Keratinocyte (primary cell): ENCODE measurements around the gene ROR2. TPM values are rescaled to one million over a fixed set of nuclear protein-coding genes. Genes with fewer than 3 reads are reported as not detected.

Experiments used
- DNase-seq: peaks from one replicate; pipeline ENCODE4 v3.0.0-alpha.2; 2011; ENCODE audit warnings: low read depth, missing footprints, low spot score
- FAIRE-seq: peaks from 2 replicates; lab custom pipeline; 2011; peaks lifted over from hg19 to GRCh38; lab: Jason Lieb, UNC
- H2AFZ ChIP-seq: 2 replicates; pipeline ENCODE4 v1.6.0; 2012; ENCODE audit warnings: low read length, control low read depth, inconsistent platforms; ENCODE audit not compliant: control insufficient read depth
- H3K27ac ChIP-seq: 2 replicates; pipeline ENCODE4 v1.5.1; 2011; ENCODE audit warnings: low read length; ENCODE audit not compliant: control insufficient read depth, insufficient read depth
- H3K27me3 ChIP-seq: 3 replicates; pipeline ENCODE4 v1.6.0; 2011; ENCODE audit warnings: low read length; ENCODE audit not compliant: control insufficient read depth, insufficient read depth; ENCODE audit errors: extremely low read depth
- H3K36me3 ChIP-seq, 2 experiments: 2 replicates in 1 of 2; 3 replicates in 1 of 2; pipeline ENCODE4 v1.5.1; 2011; ENCODE audit warnings: low read length in 2 of 2, mild to moderate bottlenecking in 1 of 2; ENCODE audit not compliant: control insufficient read depth in 2 of 2, insufficient read depth in 2 of 2; ENCODE audit errors: extremely low read depth in 1 of 2
- H3K4me1 ChIP-seq: 3 replicates; pipeline ENCODE4 v1.5.1; 2011; ENCODE audit warnings: low read length; ENCODE audit not compliant: control insufficient read depth, insufficient read depth; ENCODE audit errors: extremely low read depth
- H3K4me2 ChIP-seq: 3 replicates; pipeline ENCODE4 v1.6.0; 2011; ENCODE audit warnings: low read depth, low read length; ENCODE audit not compliant: control insufficient read depth, insufficient read depth; ENCODE audit errors: extremely low read depth
- H3K4me3 ChIP-seq, 3 experiments: fragments of 200-600 bp in 1 of 3; sonication (generic) in 1 of 3; 2 replicates in 2 of 3; 3 replicates in 1 of 3; pipeline ENCODE4 v1.5.1; 2011 to 2016; ENCODE audit warnings: low read length in 3 of 3, mild to moderate bottlenecking in 3 of 3, control low read depth in 2 of 3, inconsistent platforms in 1 of 3, low read depth in 1 of 3, mixed read lengths in 1 of 3, mixed run types in 1 of 3, moderate library complexity in 1 of 3; ENCODE audit not compliant: control insufficient read depth in 2 of 3, insufficient read depth in 2 of 3; ENCODE audit errors: extremely low read depth in 1 of 3
- H3K79me2 ChIP-seq: 2 replicates; pipeline ENCODE4 v1.6.0; 2012; ENCODE audit warnings: low read length; ENCODE audit not compliant: control insufficient read depth, insufficient read depth
- H3K9ac ChIP-seq: 3 replicates; pipeline ENCODE4 v1.6.0; 2011; ENCODE audit warnings: low read length; ENCODE audit not compliant: control insufficient read depth, insufficient read depth; ENCODE audit errors: extremely low read depth
- H3K9me1 ChIP-seq: 3 replicates; pipeline ENCODE4 v1.6.0; 2011; ENCODE audit warnings: low read length; ENCODE audit not compliant: control insufficient read depth, insufficient read depth; ENCODE audit errors: extremely low read depth
- H3K9me3 ChIP-seq: 2 replicates; pipeline ENCODE4 v1.5.1; 2012; ENCODE audit warnings: low read depth, low read length; ENCODE audit not compliant: control insufficient read depth
- H4K20me1 ChIP-seq: 3 replicates; pipeline ENCODE4 v1.6.0; 2011; ENCODE audit warnings: low read length; ENCODE audit not compliant: control insufficient read depth, insufficient read depth; ENCODE audit errors: extremely low read depth
- EZH2 ChIP-seq: IDR thresholded peaks from one replicate; pipeline ENCODE4 v1.6.1; 2012; ENCODE audit warnings: inconsistent platforms, mild to moderate bottlenecking, low read length, moderate library complexity
- dilution Hi-C: fragments of 300-500 bp; cut with MboI; formaldehyde crosslinking; loops from one replicate; pipeline ENCODE4 v1.7.0; 2020; ENCODE audit warnings: low sequenced_read_pairs; ENCODE audit not compliant: extremely low pct_ligation_motif_present
- polyA plus RNA-seq, 5 experiments: library from polyadenylated mRNA; depleted of rRNA in 3 of 5; stranded (reverse) in 3 of 5; stranded (forward) in 1 of 5; unstranded in 1 of 5; fragments of >200 nt; gene quantifications; 1 replicate in 1 of 5; 2 replicates in 3 of 5; 3 replicates in 1 of 5; pipeline versions ENCODE4 v1.2.1 to v1.2.3, GENCODE V29; 2011 to 2012; ENCODE audit warnings: missing spikeins in 2 of 5, low read depth in 1 of 5, low replicate concordance in 1 of 5
- TF ChIP-seq, protein P1 (sequence below), 3 experiments: IDR thresholded peaks in 1 of 3; conservative IDR thresholded peaks in 1 of 3; optimal IDR thresholded peaks in 1 of 3; 2 replicates in 2 of 3; 3 replicates in 1 of 3; pipeline versions ENCODE3 to v1.5.1; 2011; ENCODE audit warnings: low read length in 3 of 3, mild to moderate bottlenecking in 3 of 3, moderate library complexity in 2 of 3, control low read depth in 1 of 3, inconsistent platforms in 1 of 3; ENCODE audit not compliant: insufficient read depth in 2 of 3; ENCODE audit errors: extremely low read depth in 1 of 3

The ROR2 gene
- polyA plus RNA-seq, 1 donor (not counting 4 experiments of a cell fraction or from before 2014, with no cell fraction given) = 0.22 TPM

DNA sequence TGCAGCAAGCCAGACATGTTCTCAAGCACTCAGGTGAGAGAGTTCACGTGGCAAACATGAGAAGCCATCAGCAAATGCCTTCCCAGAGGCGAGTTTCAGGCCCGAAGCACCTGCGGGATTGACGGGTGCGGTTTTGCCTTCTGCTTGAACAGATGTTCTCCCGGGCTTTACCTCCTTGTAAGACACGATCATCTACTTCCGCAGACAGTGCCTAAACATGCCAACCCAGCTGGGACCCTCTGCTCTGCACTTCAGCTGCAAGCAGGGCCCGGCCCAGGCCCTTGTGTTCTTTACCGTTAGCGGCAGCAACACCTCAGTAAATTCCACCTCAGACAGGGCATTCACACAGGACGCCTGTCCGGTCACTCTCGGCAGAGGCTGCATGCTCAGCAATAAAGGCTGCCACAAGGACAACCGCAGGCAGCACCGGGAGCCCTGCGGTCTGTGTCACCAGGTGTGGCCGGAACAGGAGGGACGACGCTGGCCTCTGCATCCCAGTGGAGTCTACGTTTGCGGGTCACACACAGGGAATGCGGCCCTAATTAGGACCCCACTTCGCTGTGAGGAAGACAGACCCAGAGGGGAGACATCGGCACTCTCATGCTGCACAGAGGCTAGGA lies 139.6 kb downstream of the ROR2 start:
- H3K4me1 ChIP-seq = peaks cover 10% of the 10 kb centered on the region
- H3K27ac ChIP-seq = no peak overlapping the region
- no peaks in the 10 kb centered on the region for H3K9me3 ChIP-seq
- H3K4me2 ChIP-seq = no peak overlapping the region
- no peaks in the 10 kb centered on the region for H3K27me3 ChIP-seq
- H4K20me1 ChIP-seq = no peaks in the 10 kb centered on the region
- H3K4me3 ChIP-seq = no peak overlapping the region
- DNase-seq (no peak), FAIRE-seq (no peak)
- no peak overlapping the region for H2AFZ ChIP-seq
- dilution Hi-C loops = no loop called here
- TF ChIP-seq, protein P1, sequence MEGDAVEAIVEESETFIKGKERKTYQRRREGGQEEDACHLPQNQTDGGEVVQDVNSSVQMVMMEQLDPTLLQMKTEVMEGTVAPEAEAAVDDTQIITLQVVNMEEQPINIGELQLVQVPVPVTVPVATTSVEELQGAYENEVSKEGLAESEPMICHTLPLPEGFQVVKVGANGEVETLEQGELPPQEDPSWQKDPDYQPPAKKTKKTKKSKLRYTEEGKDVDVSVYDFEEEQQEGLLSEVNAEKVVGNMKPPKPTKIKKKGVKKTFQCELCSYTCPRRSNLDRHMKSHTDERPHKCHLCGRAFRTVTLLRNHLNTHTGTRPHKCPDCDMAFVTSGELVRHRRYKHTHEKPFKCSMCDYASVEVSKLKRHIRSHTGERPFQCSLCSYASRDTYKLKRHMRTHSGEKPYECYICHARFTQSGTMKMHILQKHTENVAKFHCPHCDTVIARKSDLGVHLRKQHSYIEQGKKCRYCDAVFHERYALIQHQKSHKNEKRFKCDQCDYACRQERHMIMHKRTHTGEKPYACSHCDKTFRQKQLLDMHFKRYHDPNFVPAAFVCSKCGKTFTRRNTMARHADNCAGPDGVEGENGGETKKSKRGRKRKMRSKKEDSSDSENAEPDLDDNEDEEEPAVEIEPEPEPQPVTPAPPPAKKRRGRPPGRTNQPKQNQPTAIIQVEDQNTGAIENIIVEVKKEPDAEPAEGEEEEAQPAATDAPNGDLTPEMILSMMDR (optimal IDR thresholded peaks at IDR 0.05 in 1 of 3, IDR thresholded peaks at IDR 0.05 in 1 of 3, conservative IDR thresholded peaks at IDR 0.05 in 1 of 3; ENCODE audit: extremely low read depth in 1 of 3, insufficient read depth in 2 of 3, low read length in 3 of 3) = no peak
- TF ChIP-seq EZH2 = no peak
- H3K9ac ChIP-seq = no peak overlapping the region
- H3K79me2 ChIP-seq = no peaks in the 10 kb centered on the region
- H3K9me1 ChIP-seq = no peaks in the 10 kb centered on the region
- H3K36me3 ChIP-seq = no peaks in the 10 kb centered on the region

DNA sequence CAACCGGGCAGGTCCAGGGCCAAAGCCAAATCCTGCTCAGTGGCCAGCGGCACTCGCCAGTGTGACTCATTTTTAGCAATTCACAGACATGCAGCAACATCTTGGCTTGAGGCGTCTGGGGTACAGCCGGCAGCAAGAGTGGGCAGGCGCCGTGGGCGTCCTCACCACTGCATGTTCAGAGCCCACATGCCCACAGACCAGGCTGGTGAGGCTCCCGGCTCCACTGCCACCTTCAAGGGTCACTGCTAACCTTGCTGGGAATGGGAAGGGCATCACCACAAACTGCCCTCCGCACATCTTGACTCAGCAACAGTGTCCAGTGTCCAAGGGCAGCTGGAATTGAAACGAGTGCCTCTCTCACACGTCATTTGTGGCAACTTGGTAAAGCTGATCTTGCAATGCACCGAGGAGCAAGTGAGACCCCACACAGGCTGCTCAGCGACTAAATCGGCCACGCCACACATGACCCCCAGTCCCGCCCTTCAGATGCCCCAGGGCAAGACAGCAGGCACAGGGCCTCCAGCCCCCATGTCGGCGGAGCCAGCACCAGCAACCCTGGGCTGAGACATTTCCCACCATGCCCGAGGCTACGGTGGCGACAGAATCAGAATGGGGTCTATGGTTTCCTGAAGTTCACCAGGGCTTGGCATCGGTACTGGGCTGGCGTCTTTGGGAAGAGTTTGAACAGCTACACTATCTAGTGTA lies 140.3 kb downstream of the ROR2 start:
- Histone ChIP-seq H3K4me3 (no peak overlapping the region), H3K27ac (no peak overlapping the region), H3K36me3 (no peaks in the 10 kb centered on the region), H2AFZ (no peak overlapping the region), H3K79me2 (no peaks in the 10 kb centered on the region), H3K4me2 (no peak overlapping the region), H3K27me3 (no peaks in the 10 kb centered on the region), H4K20me1 (no peaks in the 10 kb centered on the region), H3K4me1 (peaks cover 10% of the 10 kb centered on the region), H3K9me3 (no peaks in the 10 kb centered on the region), H3K9ac (no peak overlapping the region), H3K9me1 (no peaks in the 10 kb centered on the region)
- no peak for FAIRE-seq
- dilution Hi-C loops = no loop called here
- TF ChIP-seq, protein P1 (optimal IDR thresholded peaks at IDR 0.05 in 1 of 3, IDR thresholded peaks at IDR 0.05 in 1 of 3, conservative IDR thresholded peaks at IDR 0.05 in 1 of 3; ENCODE audit: extremely low read depth in 1 of 3, insufficient read depth in 2 of 3, low read length in 3 of 3) = no peak
- TF ChIP-seq EZH2 = no peak
- DNase-seq = no peak
